HG03159 (cell line): ENCODE data around the gene OR6V1.
A peak's percentile ranks its signal among the peaks of the same experiment; 100 is the strongest.
"Not testable (repeated sequence)": the region's sequence is repeated elsewhere in the genome, so short reads cannot be mapped to it uniquely, and the experiment has no call there.

Experiments used
- ATAC-seq: cut with Tn5 transposase; IDR thresholded peaks from one replicate; pipeline ENCODE4 v1.9.1; 2021; ENCODE audit warnings: mild to moderate bottlenecking, moderate library complexity; ENCODE audit not compliant: unreplicated experiment

OR6V1 gene

DNA sequence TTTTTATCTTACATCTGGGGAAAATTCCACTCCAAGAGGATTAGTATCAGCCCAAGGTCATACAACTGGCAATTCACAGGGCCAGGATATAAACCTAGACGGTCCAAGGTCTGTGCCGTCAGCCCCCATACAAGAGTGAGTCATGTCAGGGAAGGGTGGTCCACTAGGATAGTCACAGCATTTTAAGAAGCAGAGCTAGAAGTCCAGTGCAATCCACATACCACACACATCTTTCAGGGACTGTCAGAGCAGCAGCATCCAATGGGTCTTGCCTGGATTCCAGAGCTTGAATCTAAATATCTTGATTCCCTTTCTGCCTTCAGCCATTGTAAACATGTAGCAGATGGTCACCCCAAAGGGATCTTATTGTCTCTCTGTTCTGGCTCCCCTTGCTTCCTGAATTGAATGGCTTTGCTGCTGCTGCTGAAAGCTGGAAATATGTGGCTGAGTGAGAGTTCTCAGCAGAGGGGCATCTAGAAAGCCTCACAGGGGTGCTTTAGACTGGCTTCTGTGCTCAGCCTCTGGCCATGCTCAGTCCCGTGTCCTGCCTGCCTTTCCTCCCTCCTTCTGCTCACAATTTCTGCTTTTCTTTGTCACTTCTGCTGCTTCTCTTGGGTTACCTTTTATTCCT lies 9.9 kb upstream of the OR6V1 start:
- no peak for ATAC-seq

DNA sequence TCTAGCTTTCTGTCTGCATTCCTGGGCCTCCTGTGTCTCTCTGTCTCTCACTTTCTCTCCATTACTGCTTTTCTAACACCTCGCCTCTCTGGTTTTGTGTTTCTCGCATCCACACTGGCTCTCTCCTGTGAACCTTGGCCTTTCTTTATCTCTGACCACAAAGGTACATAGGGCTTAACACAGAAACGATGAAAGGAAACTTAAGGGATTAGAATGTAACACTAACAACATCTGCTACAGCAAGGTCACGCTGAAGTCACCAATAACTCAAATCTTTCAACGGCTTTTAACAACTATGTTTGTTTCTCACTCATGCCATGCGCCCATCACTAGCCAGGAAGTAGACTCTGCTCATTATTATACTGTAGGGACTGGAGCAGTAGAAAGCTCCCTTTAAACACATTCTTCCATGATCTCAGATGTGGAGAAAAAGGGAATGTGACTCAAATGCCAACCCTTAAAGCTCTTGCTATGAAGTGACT lies 9.3 kb upstream of the OR6V1 start:
- no peak for ATAC-seq

DNA sequence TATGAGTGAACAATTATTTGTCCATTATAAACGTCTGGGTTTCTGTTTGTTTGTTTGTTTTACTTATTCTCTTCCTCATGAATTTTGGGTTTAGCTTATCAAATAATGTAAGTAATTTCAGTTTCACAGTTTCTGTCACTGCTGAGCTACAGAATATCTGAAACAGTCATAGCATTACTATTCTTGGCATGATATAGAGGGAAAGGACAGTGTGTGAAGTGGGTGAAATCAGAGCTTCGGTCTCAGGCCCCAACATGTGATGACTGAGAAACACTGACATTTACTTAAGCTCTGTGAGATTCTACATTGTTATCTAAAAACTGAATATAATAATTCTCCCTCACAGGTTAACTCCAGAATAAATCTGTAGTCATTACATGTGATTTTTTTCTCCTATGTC lies 8.8 kb upstream of the OR6V1 start:
- ATAC-seq: no peak

DNA sequence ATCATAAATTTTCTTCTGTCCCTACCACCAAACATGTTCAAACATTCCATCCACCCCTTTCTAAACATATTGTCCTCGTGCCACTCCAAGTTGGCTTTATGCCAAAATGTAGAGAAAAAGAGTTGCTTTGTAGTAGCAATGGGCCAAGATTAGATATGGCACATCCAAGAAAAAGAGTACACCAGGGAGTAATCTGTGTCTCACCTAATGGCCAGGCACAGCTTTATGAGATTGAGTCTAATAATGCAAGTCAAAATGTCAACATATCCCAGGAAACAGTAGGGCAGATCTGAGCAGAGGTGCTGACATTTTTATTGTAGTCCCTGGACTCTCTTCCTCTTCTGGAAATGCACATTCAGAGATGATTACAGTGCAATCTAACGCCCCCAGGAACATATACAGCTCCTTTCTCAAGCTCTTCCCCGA lies 5.7 kb upstream of the OR6V1 start:
- no peak for ATAC-seq

DNA sequence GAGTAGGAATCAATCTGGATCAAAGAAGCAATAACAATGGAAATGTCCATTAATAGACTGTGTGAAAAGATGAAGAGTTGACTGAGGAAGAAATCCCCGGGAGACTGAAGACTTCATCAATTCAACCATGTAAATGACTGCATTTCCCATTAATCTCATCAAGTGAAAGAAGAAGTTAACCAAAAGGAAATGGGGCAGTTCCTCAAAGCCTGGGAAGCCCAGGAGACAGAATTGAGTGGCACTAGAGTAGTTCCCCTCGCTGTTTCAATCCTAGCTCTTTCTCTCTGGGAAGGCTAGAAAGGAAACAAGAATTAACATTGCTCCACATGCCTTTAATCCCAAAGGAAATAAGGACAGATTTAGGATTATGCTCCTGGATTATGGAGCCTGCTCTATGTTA lies 4.8 kb upstream of the OR6V1 start:
- no peak for ATAC-seq

DNA sequence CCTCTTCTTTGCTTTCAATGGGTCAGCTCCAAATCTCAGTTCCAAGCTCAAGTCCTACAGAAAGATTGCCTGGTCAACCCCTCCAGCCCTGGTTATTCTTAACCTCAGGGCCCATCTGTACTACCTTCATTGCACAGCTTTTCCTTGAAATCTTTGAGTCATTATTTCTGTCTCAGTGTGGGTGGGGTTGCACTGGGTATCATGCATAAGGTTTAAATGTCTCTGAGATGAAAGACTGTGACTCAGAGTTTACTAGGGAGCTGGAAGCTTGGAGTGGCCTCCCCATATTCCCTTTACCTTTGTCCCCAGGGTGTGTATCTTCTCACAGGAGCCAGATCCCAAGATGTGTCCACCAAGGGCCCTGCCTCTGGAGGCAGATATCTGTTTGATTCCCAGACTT lies 3.3 kb upstream of the OR6V1 start:
- ATAC-seq: no peak

DNA sequence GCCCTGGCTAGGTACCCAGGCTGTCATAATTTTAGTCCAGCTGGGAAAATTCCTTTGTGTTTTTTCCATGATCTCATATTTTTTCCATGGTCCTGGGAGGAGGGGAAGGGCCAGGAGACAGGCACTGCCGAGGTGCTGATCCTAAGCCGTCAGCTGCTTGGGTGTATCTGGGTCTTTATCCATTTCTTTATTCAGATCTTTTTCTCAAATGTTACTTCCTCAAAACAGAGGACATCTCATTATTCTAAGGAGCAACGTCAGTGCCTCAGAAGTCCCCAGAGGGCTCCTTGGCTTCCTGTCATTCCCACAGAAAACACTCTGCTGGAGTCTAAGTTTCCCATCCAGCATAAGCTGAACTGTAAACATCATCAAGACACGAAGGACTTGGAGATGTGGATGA lies 2.8 kb upstream of the OR6V1 start:
- ATAC-seq: no peak

DNA sequence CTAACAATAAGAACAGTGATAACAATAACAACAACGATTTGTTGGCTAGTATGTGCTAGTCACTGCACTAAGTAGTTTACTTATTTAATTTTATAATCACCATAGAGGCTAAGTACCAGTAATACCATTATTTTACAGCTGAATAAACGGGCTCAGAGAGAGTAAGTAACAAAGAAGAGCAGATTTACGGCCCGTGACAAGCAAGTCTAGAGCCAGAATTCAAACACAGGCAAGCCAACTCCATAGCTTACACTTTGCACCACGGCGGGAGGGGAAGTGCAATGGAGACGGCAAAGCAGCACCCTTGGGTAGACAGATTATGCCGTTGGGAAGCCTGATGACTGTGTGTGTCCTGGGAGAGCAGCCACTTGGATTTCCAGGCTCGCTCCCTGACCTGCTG lies 1.2 kb upstream of the OR6V1 start:
- no peak for ATAC-seq

DNA sequence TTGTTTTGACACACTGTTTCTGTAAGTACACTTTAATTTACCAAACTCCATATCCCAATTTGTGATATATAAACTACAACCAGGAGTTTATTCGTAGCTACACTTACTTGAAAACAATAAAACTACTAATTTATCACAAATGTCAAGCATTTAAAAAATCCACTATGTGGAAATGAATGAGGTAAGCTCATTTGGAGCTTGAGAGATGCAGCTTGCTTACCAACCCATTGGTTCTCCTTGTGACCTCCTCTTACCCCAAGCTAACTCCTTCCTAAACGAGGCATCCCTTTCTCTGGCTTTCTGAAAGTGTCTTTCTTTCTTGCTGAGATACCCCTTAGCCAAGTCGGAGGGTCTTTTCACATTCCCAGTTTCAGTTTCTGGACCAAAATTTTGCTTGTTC lies 2.5 kb downstream of the OR6V1 start:
- no peak for ATAC-seq

DNA sequence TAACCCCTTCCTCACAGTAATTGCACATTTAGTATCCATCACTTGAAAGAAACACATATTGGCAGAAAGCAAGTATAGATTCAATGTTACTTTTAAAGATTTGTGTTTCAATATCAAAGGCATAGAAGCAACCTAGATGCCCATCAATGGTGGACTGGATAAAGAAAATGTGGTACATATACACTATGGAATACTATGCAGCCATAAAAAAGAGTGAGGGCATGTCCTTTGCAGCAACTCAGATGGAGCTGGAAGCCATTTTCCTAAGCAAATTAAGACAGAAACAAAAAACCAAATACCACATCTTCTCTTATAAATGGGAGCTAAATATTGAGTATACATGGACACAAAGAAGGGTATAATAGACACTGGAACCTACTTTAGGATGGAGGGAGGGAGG lies 3.6 kb downstream of the OR6V1 start:
- ATAC-seq: no peak

DNA sequence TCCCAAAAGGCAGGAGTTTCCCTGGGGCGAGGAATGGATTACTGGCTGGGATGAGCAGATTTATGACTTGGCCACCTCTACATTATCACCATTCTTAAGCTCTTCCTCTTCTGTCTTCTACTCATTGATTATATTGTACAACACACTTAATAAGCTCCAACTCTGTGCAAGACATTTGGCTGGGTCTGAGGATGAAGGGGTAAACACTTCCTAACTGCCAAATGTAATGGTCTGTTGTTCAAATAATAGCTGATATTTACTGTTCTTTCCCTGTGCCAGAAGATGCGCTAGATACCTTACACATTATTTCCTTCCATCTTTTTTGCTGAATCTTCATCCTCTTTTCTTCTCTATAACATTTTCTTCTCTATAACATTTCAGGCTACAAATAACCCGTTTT lies 11.6 kb downstream of the OR6V1 start:
- ATAC-seq: no peak

DNA sequence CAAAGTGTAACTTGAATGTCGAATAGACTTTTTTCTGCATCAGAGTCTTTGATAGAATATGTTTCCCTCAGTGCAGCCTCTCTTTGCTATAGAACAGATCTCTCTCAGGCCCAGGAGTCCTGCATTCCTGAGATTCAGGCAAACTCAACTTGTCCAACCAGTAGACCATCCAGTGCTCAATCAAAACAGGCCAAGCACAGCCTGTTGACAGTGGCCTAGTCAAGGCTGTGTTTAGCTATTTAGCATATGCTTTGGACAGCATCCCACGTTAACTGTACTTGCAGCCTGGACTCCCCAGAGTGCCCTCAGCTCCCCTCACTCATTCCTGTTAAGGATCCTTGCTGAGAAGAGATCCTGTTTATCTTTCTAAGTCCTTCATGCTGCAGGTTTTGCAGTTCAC lies 16.3 kb downstream of the OR6V1 start:
- ATAC-seq: no peak

DNA sequence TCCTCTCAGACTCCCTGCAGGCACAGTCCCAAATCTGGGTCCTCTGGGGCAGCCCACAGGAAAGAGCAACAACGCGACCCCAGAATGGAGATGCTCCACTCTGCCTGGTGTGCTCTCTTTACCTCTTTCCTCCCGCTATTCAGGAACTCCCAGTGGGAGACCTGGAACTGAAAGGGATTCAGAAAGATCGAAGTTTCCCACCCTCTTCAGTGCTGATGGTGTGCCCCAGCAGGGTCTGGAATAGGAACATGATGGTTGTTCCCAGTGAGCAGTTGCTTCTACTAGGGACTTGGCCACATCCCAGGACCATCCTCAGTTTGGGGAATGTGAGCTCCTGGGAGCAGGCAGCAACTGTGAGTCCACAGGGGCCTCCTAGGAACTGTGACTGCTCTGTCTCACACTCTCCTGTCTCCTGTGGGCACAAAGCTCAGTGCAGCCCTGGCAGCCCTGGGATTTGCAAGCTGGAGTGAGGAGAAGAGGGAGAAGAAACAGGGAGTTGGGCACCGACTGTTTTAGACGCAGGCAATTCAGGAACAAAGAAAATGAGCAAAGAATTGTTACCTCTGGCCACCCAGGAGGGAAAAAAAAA lies 17.9 kb downstream of the OR6V1 start:
- no peak for ATAC-seq

DNA sequence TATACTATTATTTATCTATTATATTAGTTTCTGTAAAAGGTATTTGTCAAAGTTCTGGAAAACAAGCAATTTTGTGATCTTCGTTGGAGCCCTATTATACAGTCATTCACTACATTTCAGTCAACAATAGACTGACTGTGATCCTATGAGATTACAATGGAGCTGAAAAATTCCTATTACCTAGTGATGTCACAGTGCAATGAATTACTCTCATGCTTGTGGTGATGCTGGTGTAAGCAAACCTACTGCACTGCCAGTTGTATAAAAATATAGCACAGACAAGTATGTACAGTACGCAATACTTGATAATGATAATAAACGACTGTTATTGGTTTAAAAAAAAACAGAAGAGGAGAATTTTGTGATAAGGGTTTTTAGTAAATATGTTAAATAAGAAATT lies 21.4 kb downstream of the OR6V1 start:
- ATAC-seq: no peak

DNA sequence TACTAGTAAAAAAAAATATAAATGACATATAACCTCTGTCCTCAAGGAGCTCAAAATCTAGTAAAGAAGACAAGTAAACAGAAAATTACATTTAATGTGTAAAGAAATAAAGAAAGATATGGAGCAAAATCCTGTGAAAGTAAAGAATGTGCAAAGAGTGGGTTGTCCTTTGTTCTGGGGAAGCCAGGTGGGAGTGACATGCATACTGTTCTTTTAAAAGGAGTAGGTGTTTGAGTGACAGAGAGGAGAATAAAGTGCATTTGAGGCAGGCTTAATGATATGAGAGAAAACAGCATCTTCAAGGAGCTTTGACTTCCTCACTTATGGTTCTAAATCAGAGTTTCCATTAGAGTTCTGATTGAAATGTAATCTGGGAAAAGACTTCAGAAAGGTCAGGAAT lies 22.0 kb downstream of the OR6V1 start:
- no peak for ATAC-seq

DNA sequence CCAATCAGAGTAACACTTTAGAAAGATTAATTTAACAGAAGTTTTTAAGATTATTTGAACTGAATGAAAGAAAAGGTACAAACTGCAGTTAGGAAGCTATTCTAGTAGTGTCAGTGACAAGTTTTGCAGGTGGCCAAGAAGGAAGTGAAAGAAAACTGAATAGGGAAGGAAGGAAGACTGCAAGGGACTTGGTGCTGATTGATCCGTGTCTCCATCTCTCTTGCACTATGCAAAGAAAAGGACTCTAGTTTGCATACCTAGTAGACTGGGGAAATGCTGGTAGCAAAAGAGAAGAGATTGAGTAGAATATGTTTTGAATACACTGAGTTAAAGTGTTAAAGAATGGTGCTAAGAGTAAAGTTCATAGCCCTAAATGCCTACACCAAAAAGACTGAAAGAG lies 33.0 kb downstream of the OR6V1 start:
- peak; percentile 75 for ATAC-seq

DNA sequence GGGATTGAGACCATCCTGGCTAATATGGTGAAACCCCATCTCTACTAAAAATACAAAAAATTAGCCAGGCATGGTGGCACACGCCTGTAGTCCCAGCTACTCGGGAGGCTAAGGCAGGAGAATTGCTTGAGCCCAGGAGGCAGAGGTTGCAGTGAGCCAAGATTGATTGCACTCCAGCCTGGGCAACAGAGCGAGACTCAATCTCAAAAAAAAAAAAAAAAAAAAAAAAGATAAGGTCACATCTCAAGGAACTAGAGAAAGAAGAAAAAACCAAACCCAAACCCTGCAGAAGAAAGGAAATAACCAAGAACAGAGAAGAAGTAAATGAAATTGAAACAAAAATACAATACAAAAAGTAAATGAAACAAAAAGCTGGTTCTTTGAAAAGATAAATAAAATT lies 33.5 kb downstream of the OR6V1 start:
- not testable (repeated sequence) for ATAC-seq

DNA sequence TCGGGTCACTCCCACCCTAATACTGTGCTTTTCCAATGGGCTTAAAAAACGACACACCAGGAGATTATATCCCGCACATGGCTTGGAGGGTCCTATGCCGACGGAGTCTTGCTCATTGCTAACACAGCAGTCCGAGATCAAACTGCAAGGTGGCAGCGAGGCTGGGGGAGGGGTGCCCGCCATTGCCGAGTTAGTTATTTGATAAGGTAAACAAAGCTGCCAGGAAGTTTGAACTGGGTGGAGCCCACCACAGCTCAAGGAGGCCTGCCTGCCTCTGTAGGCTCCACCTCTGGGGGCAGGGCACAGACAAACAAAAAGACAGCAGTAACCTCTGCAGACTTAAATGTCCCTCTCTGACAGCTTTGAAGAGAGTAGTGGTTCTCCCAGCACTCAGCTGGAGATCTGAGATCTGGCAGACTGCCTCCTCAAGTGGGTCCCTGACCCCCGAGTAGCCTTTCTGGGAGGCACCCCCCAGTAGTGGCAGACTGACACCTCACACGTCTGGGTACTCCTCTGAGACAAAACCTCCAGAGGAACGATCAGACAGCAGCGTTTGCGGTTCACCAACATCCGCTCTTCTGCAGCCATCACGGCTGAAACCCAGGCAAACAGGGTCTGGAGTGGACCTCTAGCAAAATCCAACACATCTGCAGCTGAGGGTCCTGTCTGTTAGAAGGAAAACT lies 36.5 kb downstream of the OR6V1 start:
- ATAC-seq: not testable (repeated sequence)

DNA sequence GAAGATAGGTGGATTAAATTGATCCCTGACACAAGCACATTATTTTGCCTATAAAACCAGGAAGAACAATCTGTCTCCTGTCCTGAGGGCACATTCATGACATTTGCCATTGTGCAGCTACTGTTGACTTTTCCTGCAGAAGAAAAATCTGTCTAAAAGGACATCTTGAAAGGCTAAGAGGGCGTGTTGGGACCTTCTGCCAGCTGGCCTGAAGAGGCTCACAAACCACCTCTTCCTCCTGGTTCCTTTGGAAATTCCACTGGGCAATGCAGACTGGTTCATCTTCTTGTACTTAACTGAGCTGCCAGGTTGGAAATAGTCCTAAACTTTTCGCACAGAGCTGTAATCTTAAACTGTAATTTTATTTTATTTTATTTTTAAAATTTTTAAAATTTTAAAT lies 44.0 kb downstream of the OR6V1 start:
- no peak for ATAC-seq

DNA sequence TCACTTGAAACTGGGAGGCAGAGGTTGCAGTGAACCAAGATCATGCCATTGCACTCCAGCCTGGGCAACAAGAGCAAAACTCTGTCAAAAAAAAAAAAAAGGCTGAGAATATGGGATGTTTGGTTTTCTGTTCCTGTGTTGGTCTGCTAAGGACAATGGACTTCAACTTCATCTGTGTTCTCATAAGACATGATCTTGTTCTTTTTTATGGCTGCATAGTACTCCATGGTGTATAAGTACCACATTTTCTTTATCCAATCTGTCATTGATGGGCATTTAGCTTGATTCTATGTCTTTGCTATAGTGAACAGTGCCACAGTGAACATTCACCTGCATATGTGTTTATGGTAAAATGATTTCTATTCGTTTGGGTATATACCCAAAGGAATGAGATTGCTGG lies 47.4 kb downstream of the OR6V1 start:
- not testable (repeated sequence) for ATAC-seq
